WTC11 (cell line): Measurements from ENCODE around the gene PRKCE. TPM values are rescaled to one million over a fixed set of nuclear protein-coding genes. Genes with fewer than 3 reads are reported as not detected.

Source experiments
- ATAC-seq: fragments of 200-7000 bp; cut with Tn5 transposase; 2 replicates; pipeline ENCODE4 v1.10.0; 2021; ENCODE audit warnings: mild to moderate bottlenecking, moderate library complexity
- CTCF ChIA-PET: fragments of 300-600 bp; sonication (Branson Sonifier 250); formaldehyde crosslinking; loops from one replicate; lab custom pipeline; 2021; ENCODE audit warnings: antibody characterized with exemption; lab: Charles Lee
- POLR2A ChIA-PET: fragments of 350-600 bp; sonication (Branson Sonifier 250); formaldehyde crosslinking; loops from one replicate; lab custom pipeline; 2021; ENCODE audit warnings: antibody characterized with exemption; lab: Charles Lee
- DNase-seq: peaks from one replicate; pipeline ENCODE4 v3.0.0; 2021; ENCODE audit warnings: low spot score
- H3K27ac Mint-ChIP-seq: 2 replicates; pipeline ENCODE4 v1.8.0; 2021; ENCODE audit warnings: mixed read lengths
- H3K27me3 Mint-ChIP-seq: 2 replicates; pipeline ENCODE4 v1.8.0; 2021; ENCODE audit warnings: low read depth, mild to moderate bottlenecking, moderate library complexity, mixed read lengths
- H3K36me3 Mint-ChIP-seq: 2 replicates; pipeline ENCODE4 v1.8.0; 2021; ENCODE audit warnings: mixed read lengths
- H3K4me1 Mint-ChIP-seq: 2 replicates; pipeline ENCODE4 v1.8.0; 2022; ENCODE audit warnings: mixed read lengths
- H3K4me3 Mint-ChIP-seq: 2 replicates; pipeline ENCODE4 v1.8.0; 2021; ENCODE audit warnings: mild to moderate bottlenecking, moderate library complexity, mixed read lengths
- H3K9me3 Mint-ChIP-seq: 2 replicates; pipeline ENCODE4 v1.8.0; 2021; ENCODE audit warnings: mixed read lengths
- AFF4 ChIP-seq: sonication (generic); formaldehyde crosslinking; IDR thresholded peaks from 2 replicates; pipeline ENCODE4 v1.8.1; 2023; ENCODE audit warnings: mild to moderate bottlenecking, missing genetic modification reagents, borderline replicate concordance
- ATF2 ChIP-seq: sonication (generic); formaldehyde crosslinking; IDR thresholded peaks from 2 replicates; pipeline ENCODE4 v1.8.1; 2022; ENCODE audit warnings: low read depth, missing genetic modification reagents, borderline replicate concordance
- ATF6 ChIP-seq: sonication (generic); formaldehyde crosslinking; IDR thresholded peaks from 2 replicates; pipeline ENCODE4 v1.8.1; 2023; ENCODE audit warnings: mild to moderate bottlenecking, missing genetic modification reagents
- E2F4 ChIP-seq: sonication (generic); formaldehyde crosslinking; IDR thresholded peaks from 2 replicates; pipeline ENCODE4 v1.8.1; 2022; ENCODE audit warnings: low read depth, mild to moderate bottlenecking, moderate library complexity, missing genetic modification reagents, borderline replicate concordance
- ELF4 ChIP-seq: sonication (generic); formaldehyde crosslinking; IDR thresholded peaks from 2 replicates; pipeline ENCODE4 v1.8.1; 2022; ENCODE audit warnings: low read depth, mild to moderate bottlenecking, moderate library complexity, missing genetic modification reagents
- ESRRA ChIP-seq: sonication (generic); formaldehyde crosslinking; IDR thresholded peaks from 2 replicates; pipeline ENCODE4 v1.8.1; 2022; ENCODE audit warnings: mild to moderate bottlenecking, missing genetic modification reagents, borderline replicate concordance
- FOXK1 ChIP-seq: sonication (generic); formaldehyde crosslinking; IDR thresholded peaks from 2 replicates; pipeline ENCODE4 v1.8.0; 2022; ENCODE audit warnings: mild to moderate bottlenecking, moderate library complexity, missing genetic modification reagents
- SMAD3 ChIP-seq: sonication (generic); formaldehyde crosslinking; IDR thresholded peaks from 2 replicates; pipeline ENCODE4 v1.8.0; 2022; ENCODE audit warnings: missing genetic modification reagents, mild to moderate bottlenecking, borderline replicate concordance
- SMAD4 ChIP-seq: sonication (generic); formaldehyde crosslinking; IDR thresholded peaks from 2 replicates; pipeline ENCODE4 v1.8.0; 2022; ENCODE audit warnings: mild to moderate bottlenecking, missing genetic modification reagents
- ZNF281 ChIP-seq: sonication (generic); formaldehyde crosslinking; IDR thresholded peaks from 2 replicates; pipeline ENCODE4 v1.8.0; 2023; ENCODE audit warnings: mild to moderate bottlenecking, missing genetic modification reagents
- ZNF416 ChIP-seq: fragments of 250-450 bp; sonication (Bioruptor Pico); IDR thresholded peaks from 2 replicates; pipeline ENCODE4 v1.9.0; 2021; ENCODE audit warnings: mild to moderate bottlenecking, inconsistent platforms
- ZNF423 ChIP-seq: fragments of 250-450 bp; sonication (Bioruptor Pico); IDR thresholded peaks from 2 replicates; pipeline ENCODE4 v2.1.2; 2022; ENCODE audit warnings: mild to moderate bottlenecking, moderate library complexity
- ZNF512 ChIP-seq: sonication (generic); formaldehyde crosslinking; IDR thresholded peaks from 2 replicates; pipeline ENCODE4 v1.8.1; 2022; ENCODE audit warnings: missing genetic modification reagents, borderline replicate concordance
- ZSCAN18 ChIP-seq: fragments of 250-450 bp; sonication (Bioruptor Pico); IDR thresholded peaks from 2 replicates; pipeline ENCODE4 v2.1.2; 2022; ENCODE audit warnings: mild to moderate bottlenecking, moderate library complexity
- total RNA-seq: library from RNA; stranded (reverse); gene quantifications from 3 replicates; pipeline ENCODE4 v1.2.3, GENCODE V29; 2021

The PRKCE gene
- total RNA-seq, 1 experiment from 2014 or later, result 5.8 TPM

- TF ChIP-seq AFF4, result no peak
These were observed 575.5 kb downstream of the PRKCE start (continued) for GRCh38 chr2:46227022-46227421.

- no peak overlapping the region for H3K27ac Mint-ChIP-seq
- H3K4me3 Mint-ChIP-seq, result no peak overlapping the region
- ChIA-PET CTCF (interaction anchor here (0.8 to 1.2 kb wide), 2 partner anchors 42 to 138 kb away, joined by 3 read pairs; no protein-coding TSS in a partner anchor), POLR2A (no interaction called here)
- TF ChIP-seq FOXK1 (CRISPR knock-in tag) (no peak), AFF4 (no peak), ATF6 (no peak), SMAD3 (no peak), ZNF512 (no peak), ATF2 (no peak), ZSCAN18 (no peak), ZNF423 (CRISPR knock-in tag) (no peak), ZNF281 (CRISPR knock-in tag) (no peak), E2F4 (no peak), ELF4 (no peak), SMAD4 (CRISPR knock-in tag) (no peak), ZNF416 (CRISPR knock-in tag) (no peak), ESRRA (CRISPR knock-in tag) (no peak)
- TF ChIP-seq, all 79 proteins: peak for 0
- ATAC-seq (no peak), DNase-seq (no peak)
- H3K4me1 Mint-ChIP-seq, result peaks cover 46% of the 10 kb centered on the region
- no peaks in the 10 kb centered on the region for H3K27me3 Mint-ChIP-seq
- 0 out of 2 replicates have a peak, but pooled peaks cover 3% of the 10 kb centered on the region for H3K36me3 Mint-ChIP-seq
- H3K9me3 Mint-ChIP-seq, result peaks cover 18% of the 10 kb centered on the region
These were observed 576.3 kb downstream of the PRKCE start for GRCh38 chr2:46227674-46228289.
